Measurements from ENCODE around the gene CHRM2. TPM values are rescaled to one million over a fixed set of nuclear protein-coding genes. Genes with fewer than 3 reads are reported as not detected.

CHRM2 gene
- total and polyA plus RNA-seq, 2 of the 8 experiments (the other 6 are each of a cell fraction or from before 2014, with no cell fraction given), result 0.17 to 0.32 TPM

GRCh38 chr7:136950331-136950730 is 81.9 kb downstream of the CHRM2 start (continued):
- TF ChIP-seq, protein P1, sequence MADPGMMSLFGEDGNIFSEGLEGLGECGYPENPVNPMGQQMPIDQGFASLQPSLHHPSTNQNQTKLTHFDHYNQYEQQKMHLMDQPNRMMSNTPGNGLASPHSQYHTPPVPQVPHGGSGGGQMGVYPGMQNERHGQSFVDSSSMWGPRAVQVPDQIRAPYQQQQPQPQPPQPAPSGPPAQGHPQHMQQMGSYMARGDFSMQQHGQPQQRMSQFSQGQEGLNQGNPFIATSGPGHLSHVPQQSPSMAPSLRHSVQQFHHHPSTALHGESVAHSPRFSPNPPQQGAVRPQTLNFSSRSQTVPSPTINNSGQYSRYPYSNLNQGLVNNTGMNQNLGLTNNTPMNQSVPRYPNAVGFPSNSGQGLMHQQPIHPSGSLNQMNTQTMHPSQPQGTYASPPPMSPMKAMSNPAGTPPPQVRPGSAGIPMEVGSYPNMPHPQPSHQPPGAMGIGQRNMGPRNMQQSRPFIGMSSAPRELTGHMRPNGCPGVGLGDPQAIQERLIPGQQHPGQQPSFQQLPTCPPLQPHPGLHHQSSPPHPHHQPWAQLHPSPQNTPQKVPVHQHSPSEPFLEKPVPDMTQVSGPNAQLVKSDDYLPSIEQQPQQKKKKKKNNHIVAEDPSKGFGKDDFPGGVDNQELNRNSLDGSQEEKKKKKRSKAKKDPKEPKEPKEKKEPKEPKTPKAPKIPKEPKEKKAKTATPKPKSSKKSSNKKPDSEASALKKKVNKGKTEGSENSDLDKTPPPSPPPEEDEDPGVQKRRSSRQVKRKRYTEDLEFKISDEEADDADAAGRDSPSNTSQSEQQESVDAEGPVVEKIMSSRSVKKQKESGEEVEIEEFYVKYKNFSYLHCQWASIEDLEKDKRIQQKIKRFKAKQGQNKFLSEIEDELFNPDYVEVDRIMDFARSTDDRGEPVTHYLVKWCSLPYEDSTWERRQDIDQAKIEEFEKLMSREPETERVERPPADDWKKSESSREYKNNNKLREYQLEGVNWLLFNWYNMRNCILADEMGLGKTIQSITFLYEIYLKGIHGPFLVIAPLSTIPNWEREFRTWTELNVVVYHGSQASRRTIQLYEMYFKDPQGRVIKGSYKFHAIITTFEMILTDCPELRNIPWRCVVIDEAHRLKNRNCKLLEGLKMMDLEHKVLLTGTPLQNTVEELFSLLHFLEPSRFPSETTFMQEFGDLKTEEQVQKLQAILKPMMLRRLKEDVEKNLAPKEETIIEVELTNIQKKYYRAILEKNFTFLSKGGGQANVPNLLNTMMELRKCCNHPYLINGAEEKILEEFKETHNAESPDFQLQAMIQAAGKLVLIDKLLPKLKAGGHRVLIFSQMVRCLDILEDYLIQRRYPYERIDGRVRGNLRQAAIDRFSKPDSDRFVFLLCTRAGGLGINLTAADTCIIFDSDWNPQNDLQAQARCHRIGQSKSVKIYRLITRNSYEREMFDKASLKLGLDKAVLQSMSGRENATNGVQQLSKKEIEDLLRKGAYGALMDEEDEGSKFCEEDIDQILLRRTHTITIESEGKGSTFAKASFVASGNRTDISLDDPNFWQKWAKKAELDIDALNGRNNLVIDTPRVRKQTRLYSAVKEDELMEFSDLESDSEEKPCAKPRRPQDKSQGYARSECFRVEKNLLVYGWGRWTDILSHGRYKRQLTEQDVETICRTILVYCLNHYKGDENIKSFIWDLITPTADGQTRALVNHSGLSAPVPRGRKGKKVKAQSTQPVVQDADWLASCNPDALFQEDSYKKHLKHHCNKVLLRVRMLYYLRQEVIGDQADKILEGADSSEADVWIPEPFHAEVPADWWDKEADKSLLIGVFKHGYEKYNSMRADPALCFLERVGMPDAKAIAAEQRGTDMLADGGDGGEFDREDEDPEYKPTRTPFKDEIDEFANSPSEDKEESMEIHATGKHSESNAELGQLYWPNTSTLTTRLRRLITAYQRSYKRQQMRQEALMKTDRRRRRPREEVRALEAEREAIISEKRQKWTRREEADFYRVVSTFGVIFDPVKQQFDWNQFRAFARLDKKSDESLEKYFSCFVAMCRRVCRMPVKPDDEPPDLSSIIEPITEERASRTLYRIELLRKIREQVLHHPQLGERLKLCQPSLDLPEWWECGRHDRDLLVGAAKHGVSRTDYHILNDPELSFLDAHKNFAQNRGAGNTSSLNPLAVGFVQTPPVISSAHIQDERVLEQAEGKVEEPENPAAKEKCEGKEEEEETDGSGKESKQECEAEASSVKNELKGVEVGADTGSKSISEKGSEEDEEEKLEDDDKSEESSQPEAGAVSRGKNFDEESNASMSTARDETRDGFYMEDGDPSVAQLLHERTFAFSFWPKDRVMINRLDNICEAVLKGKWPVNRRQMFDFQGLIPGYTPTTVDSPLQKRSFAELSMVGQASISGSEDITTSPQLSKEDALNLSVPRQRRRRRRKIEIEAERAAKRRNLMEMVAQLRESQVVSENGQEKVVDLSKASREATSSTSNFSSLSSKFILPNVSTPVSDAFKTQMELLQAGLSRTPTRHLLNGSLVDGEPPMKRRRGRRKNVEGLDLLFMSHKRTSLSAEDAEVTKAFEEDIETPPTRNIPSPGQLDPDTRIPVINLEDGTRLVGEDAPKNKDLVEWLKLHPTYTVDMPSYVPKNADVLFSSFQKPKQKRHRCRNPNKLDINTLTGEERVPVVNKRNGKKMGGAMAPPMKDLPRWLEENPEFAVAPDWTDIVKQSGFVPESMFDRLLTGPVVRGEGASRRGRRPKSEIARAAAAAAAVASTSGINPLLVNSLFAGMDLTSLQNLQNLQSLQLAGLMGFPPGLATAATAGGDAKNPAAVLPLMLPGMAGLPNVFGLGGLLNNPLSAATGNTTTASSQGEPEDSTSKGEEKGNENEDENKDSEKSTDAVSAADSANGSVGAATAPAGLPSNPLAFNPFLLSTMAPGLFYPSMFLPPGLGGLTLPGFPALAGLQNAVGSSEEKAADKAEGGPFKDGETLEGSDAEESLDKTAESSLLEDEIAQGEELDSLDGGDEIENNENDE (IDR thresholded peaks at IDR 0.05; ENCODE audit: insufficient replicate concordance, low read length), result no peak
- TF ChIP-seq NRF1 (IDR thresholded peaks at IDR 0.05; ENCODE audit: low read depth, low read length) (no peak), SIX5 (IDR thresholded peaks at IDR 0.05; ENCODE audit: low read depth, low read length) (no peak), KDM1A (IDR thresholded peaks at IDR 0.05; ENCODE audit: borderline replicate concordance, low read length) (no peak), TAF1 (IDR thresholded peaks at IDR 0.05; ENCODE audit: low read depth, low read length) (no peak), MAFK (IDR thresholded peaks at IDR 0.05; ENCODE audit: low read depth, low read length) (no peak)
- TF ChIP-seq, protein P2, sequence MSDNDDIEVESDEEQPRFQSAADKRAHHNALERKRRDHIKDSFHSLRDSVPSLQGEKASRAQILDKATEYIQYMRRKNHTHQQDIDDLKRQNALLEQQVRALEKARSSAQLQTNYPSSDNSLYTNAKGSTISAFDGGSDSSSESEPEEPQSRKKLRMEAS (IDR thresholded peaks at IDR 0.05), result no peak

Data from H1 (cell line).